ENCODE results near the gene TSPAN2. TPM values are rescaled to one million over a fixed set of nuclear protein-coding genes. Genes with fewer than 3 reads are reported as not detected.

TSPAN2 gene
- total and polyA plus RNA-seq, 2 of the 4 experiments (the other 2 are of a cell fraction) = 0.18 to 0.60 TPM

- Histone ChIP-seq H2AK9ac (replicated peaks; ENCODE audit: low read depth, low read length, poor library complexity) (no peak overlapping the region), H2BK20ac (ENCODE audit: low read depth, low read length) (no peak overlapping the region), H3K9me3 (ENCODE audit: control insufficient read depth, insufficient read depth, low read length) (no peaks in the 10 kb centered on the region), H3K27ac (ENCODE audit: insufficient read depth, low read length) (no peak overlapping the region), H3K4me3 (ENCODE audit: insufficient read depth, low read depth, low read length) (no peak overlapping the region), H2BK15ac (ENCODE audit: low read depth, low read length) (no peak overlapping the region), H4K91ac (ENCODE audit: insufficient read depth, low read depth, low read length) (no peak overlapping the region), H3K23ac (ENCODE audit: low read depth, low read length) (no peak overlapping the region), H2AK5ac (ENCODE audit: low read depth, low read length) (no peak overlapping the region), H3K14ac (replicated peaks; ENCODE audit: low read depth, low read length) (no peak overlapping the region), H3K36me3 (ENCODE audit: control insufficient read depth, insufficient read depth, low read length) (no peaks in the 10 kb centered on the region), H3K4me2 (ENCODE audit: low read depth, low read length) (no peak overlapping the region), H3K18ac (ENCODE audit: low read depth, low read length) (no peak overlapping the region), H4K5ac (ENCODE audit: low read depth, low read length) (no peak overlapping the region), H2AFZ (replicated peaks; ENCODE audit: low read length, poor library complexity) (no peak overlapping the region), H2BK5ac (ENCODE audit: low read depth, low read length, poor library complexity, severe bottlenecking) (no peak overlapping the region), H3K27me3 (ENCODE audit: control insufficient read depth, insufficient read depth, low read length) (peaks cover 10% of the 10 kb centered on the region), H4K8ac (ENCODE audit: low read depth in 2 of 2, low read length in 2 of 2) (no peak overlapping the region), H3K9me1 (ENCODE audit: insufficient read depth, low read length) (no peaks in the 10 kb centered on the region), H3K4me1 (ENCODE audit: control insufficient read depth, insufficient read depth, low read length) (no peaks in the 10 kb centered on the region; the same call in 1 of the 2 replicates), H3K9ac (ENCODE audit: low read depth, low read length) (no peak overlapping the region), H4K20me1 (ENCODE audit: insufficient read depth, low read length) (no peaks in the 10 kb centered on the region), H3K56ac (ENCODE audit: extremely low read depth, insufficient read depth, low read length) (no peak overlapping the region), H2BK120ac (ENCODE audit: low read depth, low read length) (no peak overlapping the region), H3K4ac (ENCODE audit: low read depth, low read length) (no peak overlapping the region), H3K79me1 (ENCODE audit: low read depth in 1 of 2, low read length in 2 of 2) (no peaks in the 10 kb centered on the region)
- WGBS, 2 experiments (ENCODE audit: extremely low coverage in 2 of 2, insufficient read length in 1 of 2) = 20% methylated on average over 1 of the region's 10 CpGs; no CpG with 5 or more reads in 1 of the 2 experiments
- ATAC-seq (ENCODE audit: low read depth) = no peak
- in situ Hi-C loops (cut with MboI; ENCODE audit: low sequenced_read_pairs) = no loop called here
- TF ChIP-seq USF2 (IDR thresholded peaks at IDR 0.05; ENCODE audit: low read depth, low read length) (no peak), MAFK (IDR thresholded peaks at IDR 0.05; ENCODE audit: low read depth, low read length) (no peak), RAD21 (IDR thresholded peaks at IDR 0.05; ENCODE audit: low read length) (no peak), RCOR1 (IDR thresholded peaks at IDR 0.05; ENCODE audit: insufficient replicate concordance, low read length) (no peak), MAZ (IDR thresholded peaks at IDR 0.05; ENCODE audit: borderline replicate concordance, low read depth, low read length) (no peak), FOS (IDR thresholded peaks at IDR 0.05; ENCODE audit: low read depth, low read length) (no peak), ELK1 (IDR thresholded peaks at IDR 0.05; ENCODE audit: borderline replicate concordance, low read depth, low read length) (no peak), MXI1 (IDR thresholded peaks at IDR 0.05; ENCODE audit: borderline replicate concordance, low read depth, low read length) (no peak), CHD1 (IDR thresholded peaks at IDR 0.05; ENCODE audit: low read depth, low read length) (no peak), SMC3 (IDR thresholded peaks at IDR 0.05; ENCODE audit: low read depth, low read length) (no peak), NFE2L2 (IDR thresholded peaks at IDR 0.05; ENCODE audit: low read depth, low read length) (no peak), CTCF (conservative IDR thresholded peaks at IDR 0.05; ENCODE audit: low read depth, low read length) (no peak), BHLHE40 (IDR thresholded peaks at IDR 0.05; ENCODE audit: low read depth, low read length) (no peak), RFX5 (IDR thresholded peaks at IDR 0.05; ENCODE audit: low read depth, low read length) (no peak)
- no peak for DNase-seq
- intact Hi-C loops (cut with micrococcal nuclease) = no loop called here
- CTCF ChIA-PET = interaction anchor here (1.3 kb wide), 1 partner anchor 20 kb away, joined by 3 read pairs; no protein-coding TSS in a partner anchor
- dilution Hi-C loops (cut with HindIII; ENCODE audit: low sequenced_read_pairs, unreplicated experiment) = no loop called here
- no TSS peak for BruUV-seq (replicated peaks)
- POLR2A ChIA-PET (ENCODE audit: unreplicated experiment) = interaction anchor here (0.6 kb wide), 1 partner anchor 87 kb away, joined by 4 read pairs; no protein-coding TSS in a partner anchor
Observed at GRCh38 chr1:115073298-115074087, 15.8 kb downstream of the TSPAN2 start.

All from IMR-90 (cell line).